Liver (tissue), 9 donors: ENCODE results near the gene ABCC5. TPM values are rescaled to one million over a fixed set of nuclear protein-coding genes. Genes with fewer than 3 reads are reported as not detected.

ENCODE experiments used
- DNase-seq: peaks from one replicate; pipeline ENCODE4 v3.0.0-alpha.2; 2017; ENCODE audit warnings: low spot score
- H3K27ac ChIP-seq, 2 donors: one replicate each; pipeline ENCODE4 v1.7.0; 2013; ENCODE audit warnings: inconsistent platforms in 2 of 2, low read length in 2 of 2, control low read depth in 1 of 2, low read depth in 1 of 2, mild to moderate bottlenecking in 1 of 2
- H3K27me3 ChIP-seq, 4 donors: one replicate each; pipeline versions ENCODE4 v1.6.1 to v1.7.0; 2013; ENCODE audit warnings: low read length in 3 of 4, inconsistent platforms in 1 of 4, mild to moderate bottlenecking in 1 of 4, moderate library complexity in 1 of 4; ENCODE audit not compliant: control insufficient read depth in 4 of 4, insufficient read depth in 4 of 4
- H3K36me3 ChIP-seq, 4 donors: one replicate each; pipeline versions ENCODE4 v1.6.1 to v1.7.0; 2013; ENCODE audit warnings: low read length in 3 of 4, mild to moderate bottlenecking in 3 of 4, low read depth in 1 of 4, moderate library complexity in 1 of 4; ENCODE audit not compliant: control insufficient read depth in 4 of 4, insufficient read depth in 3 of 4
- H3K4me1 ChIP-seq, 4 donors: one replicate each; pipeline versions ENCODE4 v1.6.1 to v1.7.0; 2013; ENCODE audit warnings: low read length in 3 of 4, mild to moderate bottlenecking in 3 of 4, moderate library complexity in 1 of 4; ENCODE audit not compliant: control insufficient read depth in 4 of 4, insufficient read depth in 4 of 4
- H3K4me3 ChIP-seq, 3 donors: one replicate each; pipeline versions ENCODE4 v1.6.1 to v1.7.0; 2013; ENCODE audit warnings: low read length in 3 of 3, control low read depth in 1 of 3, low read depth in 1 of 3, mild to moderate bottlenecking in 1 of 3
- H3K9ac ChIP-seq, 2 donors: one replicate each; pipeline ENCODE4 v1.7.0; 2013; ENCODE audit warnings: low read length in 2 of 2, mild to moderate bottlenecking in 2 of 2, moderate library complexity in 2 of 2, control low read depth in 1 of 2, low read depth in 1 of 2
- H3K9me3 ChIP-seq, 4 donors: one replicate each; pipeline versions ENCODE4 v1.6.1 to v1.7.0; 2013; ENCODE audit warnings: low read length in 3 of 4; ENCODE audit not compliant: control insufficient read depth in 4 of 4
- EGR1 ChIP-seq, 2 donors: IDR thresholded peaks; 2 replicates each; pipeline ENCODE4 v1.6.1; 2016 to 2018; ENCODE audit warnings: antibody characterized with exemption in 2 of 2, low read depth in 2 of 2
- FOXA1 ChIP-seq: IDR thresholded peaks from 2 replicates; pipeline ENCODE4 v1.6.1; 2016; ENCODE audit warnings: antibody characterized with exemption
- FOXA2 ChIP-seq: IDR thresholded peaks from 2 replicates; pipeline ENCODE4 v1.6.1; 2016; ENCODE audit warnings: antibody characterized with exemption
- GABPA ChIP-seq, 2 donors: IDR thresholded peaks in 1 of 2; conservative IDR thresholded peaks in 1 of 2; 2 replicates each; pipeline ENCODE4 v1.6.1; 2016; ENCODE audit warnings: antibody characterized with exemption in 2 of 2, mild to moderate bottlenecking in 1 of 2, moderate library complexity in 1 of 2
- HNF4A ChIP-seq, 2 donors: conservative IDR thresholded peaks; 2 replicates each; pipeline ENCODE4 v1.6.1; 2016; ENCODE audit warnings: antibody characterized with exemption in 2 of 2, mild to moderate bottlenecking in 2 of 2
- HNF4G ChIP-seq: IDR thresholded peaks from 2 replicates; pipeline ENCODE4 v1.6.1; 2016; ENCODE audit warnings: antibody characterized with exemption
- JUND ChIP-seq, 2 donors: IDR thresholded peaks; 2 replicates each; pipeline ENCODE4 v1.6.1; 2016; ENCODE audit warnings: antibody characterized with exemption in 2 of 2
- NR2F2 ChIP-seq: IDR thresholded peaks from 2 replicates; pipeline ENCODE4 v1.6.1; 2016; ENCODE audit warnings: antibody characterized with exemption
- RAD21 ChIP-seq, 2 donors: IDR thresholded peaks; 2 replicates each; pipeline ENCODE4 v1.6.1; 2016; ENCODE audit warnings: antibody characterized with exemption in 2 of 2, mild to moderate bottlenecking in 2 of 2
- RXRA ChIP-seq, 2 donors: IDR thresholded peaks; 2 replicates each; pipeline ENCODE4 v1.6.1; 2017 to 2018; ENCODE audit warnings: antibody characterized with exemption in 2 of 2, mild to moderate bottlenecking in 1 of 2
- SP1 ChIP-seq: IDR thresholded peaks from 2 replicates; pipeline ENCODE4 v1.6.1; 2018; ENCODE audit warnings: antibody characterized with exemption, mild to moderate bottlenecking
- TAF1 ChIP-seq: conservative IDR thresholded peaks from 2 replicates; pipeline ENCODE4 v1.6.1; 2016; ENCODE audit warnings: antibody characterized with exemption, mild to moderate bottlenecking
- YY1 ChIP-seq: IDR thresholded peaks from 2 replicates; pipeline ENCODE4 v1.6.1; 2016; ENCODE audit warnings: antibody characterized with exemption, mild to moderate bottlenecking
- WGBS: extraction: QIAGEN DNeasy Blood & Tissue Kit; methylation state at CpG from one replicate; pipeline ENCODE4 v1.1.7; 2013; 5-methylcytosine and 5-hydroxymethylcytosine counted together
- polyA plus RNA-seq, 2 donors: library from polyadenylated mRNA; stranded (reverse) in 1 of 2; unstranded in 1 of 2; fragments of 200-250 nt in 1 of 2; fragments of >200 nt in 1 of 2; fragmentation: Nextera tagmentation in 1 of 2; extraction: Ambion mirVana in 1 of 2; gene quantifications; one replicate each; pipeline versions ENCODE4 v1.2.1 to v1.2.3, GENCODE V29; 2013 to 2015
- total RNA-seq, 2 donors: library from RNA; depleted of rRNA; stranded (reverse); fragments of >200 nt; gene quantifications; one replicate each; pipeline ENCODE4 v1.2.3, GENCODE V29; 2014
- TF ChIP-seq, protein P1 (sequence below): IDR thresholded peaks from 2 replicates; pipeline ENCODE4 v1.6.1; 2016; ENCODE audit warnings: antibody characterized with exemption
- TF ChIP-seq, protein P2 (sequence below): IDR thresholded peaks from 2 replicates; pipeline ENCODE4 v1.6.1; 2016; ENCODE audit warnings: antibody characterized with exemption
- TF ChIP-seq, protein P3 (sequence below): IDR thresholded peaks from 2 replicates; pipeline ENCODE4 v1.6.1; 2016; ENCODE audit warnings: antibody characterized with exemption, mild to moderate bottlenecking
- TF ChIP-seq, protein P4 (sequence below): IDR thresholded peaks from 2 replicates; pipeline ENCODE4 v1.6.1; 2016; ENCODE audit warnings: antibody characterized with exemption
- donor health status: healthy.
- donor health status: healthy.
- donor health status: healthy.
- donor health status: healthy.
- donor health status: healthy.

Gene ABCC5
- total and polyA plus RNA-seq, 4 donors: 2.8 to 35.7 (median 8.1) TPM

DNA sequence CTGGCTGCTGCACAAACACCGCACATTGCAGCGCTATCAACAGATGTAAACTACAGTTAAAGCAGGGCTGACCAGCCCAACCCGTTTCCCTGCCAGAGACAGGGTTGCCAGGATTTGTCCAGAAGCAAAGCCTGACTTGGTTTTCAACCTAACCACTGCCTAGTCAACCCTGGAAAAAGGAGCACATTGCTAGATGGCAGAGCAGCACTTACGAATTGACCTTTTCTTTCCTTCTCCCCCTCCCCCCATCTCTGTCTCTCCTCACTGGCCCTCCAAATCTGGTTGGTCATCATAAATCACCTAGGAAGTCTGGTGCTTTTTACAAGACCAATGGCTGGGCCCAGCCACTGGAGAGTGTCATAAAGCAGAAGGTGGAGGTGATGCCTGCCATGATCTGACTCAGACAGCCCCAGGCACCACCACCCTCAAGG lies 51.3 kb downstream of the ABCC5 start:
- Histone ChIP-seq H3K36me3 (peaks cover 0 to 12% (median 3%) of the 10 kb centered on the region in 4 donors), H3K9me3 (no peaks in the 10 kb centered on the region)
- TF ChIP-seq SP1: no peak
- no peak for TF ChIP-seq GABPA (IDR thresholded peaks at IDR 0.05 in 1 of 2, conservative IDR thresholded peaks at IDR 0.05 in 1 of 2)
- TF ChIP-seq FOXA1: no peak
- TF ChIP-seq FOXA2: no peak
- no peak for TF ChIP-seq HNF4G
- no peak for TF ChIP-seq EGR1 (IDR thresholded peaks at IDR 0.05; ENCODE audit: low read depth in 2 of 2)
- TF ChIP-seq, protein P1, sequence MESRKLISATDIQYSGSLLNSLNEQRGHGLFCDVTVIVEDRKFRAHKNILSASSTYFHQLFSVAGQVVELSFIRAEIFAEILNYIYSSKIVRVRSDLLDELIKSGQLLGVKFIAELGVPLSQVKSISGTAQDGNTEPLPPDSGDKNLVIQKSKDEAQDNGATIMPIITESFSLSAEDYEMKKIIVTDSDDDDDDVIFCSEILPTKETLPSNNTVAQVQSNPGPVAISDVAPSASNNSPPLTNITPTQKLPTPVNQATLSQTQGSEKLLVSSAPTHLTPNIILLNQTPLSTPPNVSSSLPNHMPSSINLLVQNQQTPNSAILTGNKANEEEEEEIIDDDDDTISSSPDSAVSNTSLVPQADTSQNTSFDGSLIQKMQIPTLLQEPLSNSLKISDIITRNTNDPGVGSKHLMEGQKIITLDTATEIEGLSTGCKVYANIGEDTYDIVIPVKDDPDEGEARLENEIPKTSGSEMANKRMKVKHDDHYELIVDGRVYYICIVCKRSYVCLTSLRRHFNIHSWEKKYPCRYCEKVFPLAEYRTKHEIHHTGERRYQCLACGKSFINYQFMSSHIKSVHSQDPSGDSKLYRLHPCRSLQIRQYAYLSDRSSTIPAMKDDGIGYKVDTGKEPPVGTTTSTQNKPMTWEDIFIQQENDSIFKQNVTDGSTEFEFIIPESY: no peak
- TF ChIP-seq TAF1: no peak
- TF ChIP-seq, protein P2, sequence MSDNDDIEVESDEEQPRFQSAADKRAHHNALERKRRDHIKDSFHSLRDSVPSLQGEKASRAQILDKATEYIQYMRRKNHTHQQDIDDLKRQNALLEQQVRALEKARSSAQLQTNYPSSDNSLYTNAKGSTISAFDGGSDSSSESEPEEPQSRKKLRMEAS: no peak

DNA sequence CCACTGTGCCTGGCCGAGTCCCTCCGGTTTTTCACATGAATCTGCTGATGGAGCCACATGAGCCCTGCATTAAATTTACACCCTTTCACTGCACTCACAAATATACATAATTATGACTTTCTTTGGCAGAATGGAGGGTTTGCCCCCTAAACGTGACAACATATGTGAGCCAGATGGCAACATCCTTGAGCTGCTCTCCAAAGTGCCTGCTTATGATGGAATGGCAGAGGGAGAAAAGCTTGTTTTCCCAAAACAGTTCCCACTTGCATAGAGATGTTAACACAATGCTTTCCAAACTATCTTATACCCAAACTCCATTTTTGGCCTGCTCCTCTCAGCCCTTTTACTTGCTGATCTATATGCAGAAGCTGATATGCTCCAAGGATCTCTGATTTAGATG lies 54.9 kb downstream of the ABCC5 start:
- Histone ChIP-seq H3K4me1 (no peaks in the 10 kb centered on the region), H3K36me3 (peaks cover 0 to 13% (median 4%) of the 10 kb centered on the region in 4 donors), H3K27me3 (no peaks in the 10 kb centered on the region), H3K27ac (no peak overlapping the region), H3K9ac (no peak overlapping the region), H3K9me3 (no peaks in the 10 kb centered on the region), H3K4me3 (no peak overlapping the region)
- 96% methylated on average over 3 of the region's 3 CpGs for WGBS
- no peak for TF ChIP-seq RXRA (IDR thresholded peaks at IDR 0.05)
- TF ChIP-seq YY1: no peak
- TF ChIP-seq FOXA2: no peak
- no peak for TF ChIP-seq JUND (IDR thresholded peaks at IDR 0.05)
- TF ChIP-seq HNF4G: no peak
- TF ChIP-seq, protein P1: no peak
- TF ChIP-seq RAD21 (IDR thresholded peaks at IDR 0.05): no peak
- TF ChIP-seq FOXA1: no peak
- TF ChIP-seq NR2F2: no peak
- TF ChIP-seq TAF1: no peak
- TF ChIP-seq, protein P2: no peak
- no peak for TF ChIP-seq GABPA (IDR thresholded peaks at IDR 0.05 in 1 of 2, conservative IDR thresholded peaks at IDR 0.05 in 1 of 2)
- TF ChIP-seq EGR1 (IDR thresholded peaks at IDR 0.05; ENCODE audit: low read depth in 2 of 2): no peak
- TF ChIP-seq, protein P3, sequence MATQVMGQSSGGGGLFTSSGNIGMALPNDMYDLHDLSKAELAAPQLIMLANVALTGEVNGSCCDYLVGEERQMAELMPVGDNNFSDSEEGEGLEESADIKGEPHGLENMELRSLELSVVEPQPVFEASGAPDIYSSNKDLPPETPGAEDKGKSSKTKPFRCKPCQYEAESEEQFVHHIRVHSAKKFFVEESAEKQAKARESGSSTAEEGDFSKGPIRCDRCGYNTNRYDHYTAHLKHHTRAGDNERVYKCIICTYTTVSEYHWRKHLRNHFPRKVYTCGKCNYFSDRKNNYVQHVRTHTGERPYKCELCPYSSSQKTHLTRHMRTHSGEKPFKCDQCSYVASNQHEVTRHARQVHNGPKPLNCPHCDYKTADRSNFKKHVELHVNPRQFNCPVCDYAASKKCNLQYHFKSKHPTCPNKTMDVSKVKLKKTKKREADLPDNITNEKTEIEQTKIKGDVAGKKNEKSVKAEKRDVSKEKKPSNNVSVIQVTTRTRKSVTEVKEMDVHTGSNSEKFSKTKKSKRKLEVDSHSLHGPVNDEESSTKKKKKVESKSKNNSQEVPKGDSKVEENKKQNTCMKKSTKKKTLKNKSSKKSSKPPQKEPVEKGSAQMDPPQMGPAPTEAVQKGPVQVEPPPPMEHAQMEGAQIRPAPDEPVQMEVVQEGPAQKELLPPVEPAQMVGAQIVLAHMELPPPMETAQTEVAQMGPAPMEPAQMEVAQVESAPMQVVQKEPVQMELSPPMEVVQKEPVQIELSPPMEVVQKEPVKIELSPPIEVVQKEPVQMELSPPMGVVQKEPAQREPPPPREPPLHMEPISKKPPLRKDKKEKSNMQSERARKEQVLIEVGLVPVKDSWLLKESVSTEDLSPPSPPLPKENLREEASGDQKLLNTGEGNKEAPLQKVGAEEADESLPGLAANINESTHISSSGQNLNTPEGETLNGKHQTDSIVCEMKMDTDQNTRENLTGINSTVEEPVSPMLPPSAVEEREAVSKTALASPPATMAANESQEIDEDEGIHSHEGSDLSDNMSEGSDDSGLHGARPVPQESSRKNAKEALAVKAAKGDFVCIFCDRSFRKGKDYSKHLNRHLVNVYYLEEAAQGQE: no peak
- TF ChIP-seq SP1: no peak
- TF ChIP-seq HNF4A (conservative IDR thresholded peaks at IDR 0.05): no peak
- TF ChIP-seq, protein P4, sequence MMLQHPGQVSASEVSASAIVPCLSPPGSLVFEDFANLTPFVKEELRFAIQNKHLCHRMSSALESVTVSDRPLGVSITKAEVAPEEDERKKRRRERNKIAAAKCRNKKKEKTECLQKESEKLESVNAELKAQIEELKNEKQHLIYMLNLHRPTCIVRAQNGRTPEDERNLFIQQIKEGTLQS: no peak
- DNase-seq: no peak

More for the DNA sequence above, 51.3 kb downstream of the ABCC5 start:
- Histone ChIP-seq H3K9ac (no peak overlapping the region), H3K27ac (no peak overlapping the region), H3K4me1 (no peaks in the 10 kb centered on the region), H3K27me3 (no peaks in the 10 kb centered on the region), H3K4me3 (no peak overlapping the region)
- no peak for DNase-seq
- 95% methylated on average over 4 of the region's 4 CpGs for WGBS
